ENCODE data around the gene ZNF532.

GRCh38 chr18:58905777-58906428, 41.2 kb downstream of the ZNF532 start:
- TF ChIP-seq CTCF (IDR thresholded peaks at IDR 0.05): no peak
- TF ChIP-seq POLR2A (IDR thresholded peaks at IDR 0.05): no peak
- TF ChIP-seq POLR2AphosphoS5 (IDR thresholded peaks at IDR 0.05; ENCODE audit: insufficient read depth in 1 of 2, low read depth in 1 of 2): no peak
